ENCODE measurements around the gene ENOX2.

GRCh38 chrX:130909469-130910136 is 6.6 kb upstream of the ENOX2 start:
- no peak for TF ChIP-seq CTCF (IDR thresholded peaks at IDR 0.05)
- no peak for TF ChIP-seq EP300 (IDR thresholded peaks at IDR 0.05)

Data from upper lobe of left lung (tissue), 4 donors.